GM21360 (cell line): ENCODE results near the gene GSX2.
A peak's percentile ranks its signal among the peaks of the same experiment; 100 is the strongest.

Experiments used
- ATAC-seq: cut with Tn5 transposase; IDR thresholded peaks from one replicate; pipeline ENCODE4 v1.9.1; 2021; ENCODE audit warnings: mild to moderate bottlenecking, moderate library complexity; ENCODE audit not compliant: unreplicated experiment

Gene GSX2

DNA sequence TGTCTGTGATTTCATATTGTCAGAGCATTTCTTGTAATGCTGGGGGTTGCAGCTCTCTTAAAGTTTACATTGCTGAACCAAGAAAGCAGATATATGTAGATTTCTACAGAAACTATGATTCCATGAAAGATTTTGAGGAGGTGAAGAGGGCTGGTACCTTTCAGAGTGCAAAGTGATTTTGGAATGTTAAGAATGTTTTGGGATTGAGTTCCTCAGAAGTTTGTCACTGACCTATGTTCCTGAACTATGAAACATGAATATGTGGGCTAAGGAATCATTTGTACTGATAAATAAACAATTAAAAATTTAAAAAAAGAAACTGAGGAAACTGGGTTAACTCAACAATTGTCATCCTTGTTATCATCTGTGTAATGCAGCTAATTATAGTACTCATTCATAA is 23.3 kb upstream of the GSX2 start:
- ATAC-seq: no peak

DNA sequence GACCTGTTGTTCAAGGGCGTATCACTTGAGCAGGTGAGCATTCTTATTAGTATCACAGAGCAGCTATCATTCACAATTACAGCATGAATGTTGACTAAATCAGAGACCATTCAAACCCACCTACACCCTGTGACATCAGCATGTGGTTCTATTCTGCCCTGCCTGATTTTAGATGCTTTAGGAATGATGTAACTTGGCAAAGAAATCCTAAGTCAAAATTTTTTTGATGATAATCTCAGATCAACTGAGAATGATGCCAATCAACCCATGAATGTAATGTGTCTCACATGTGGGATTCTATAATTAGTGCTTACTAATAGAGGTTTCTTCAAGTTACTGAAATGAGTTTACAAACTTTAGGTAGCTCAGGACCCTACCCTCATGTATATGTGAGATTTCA is 22.2 kb upstream of the GSX2 start:
- ATAC-seq: no peak

DNA sequence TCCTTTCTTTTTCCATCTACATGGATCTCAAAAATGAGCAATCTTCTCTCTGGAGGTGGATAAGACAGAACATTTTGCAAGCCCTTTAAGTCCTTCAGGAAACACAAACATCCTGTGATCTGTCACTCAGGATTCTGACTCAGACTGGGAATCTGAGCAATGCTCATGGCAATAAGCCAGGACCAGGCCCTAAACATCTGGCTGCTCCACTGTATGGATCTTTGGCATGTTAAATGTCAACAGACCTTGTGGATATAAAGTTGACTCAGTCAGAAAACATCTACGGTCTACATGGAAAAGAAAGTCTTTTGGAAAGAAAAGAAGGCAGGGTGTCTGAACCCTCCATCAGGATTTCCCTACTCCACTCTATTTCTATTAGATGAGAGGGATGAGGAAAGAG is 17.8 kb upstream of the GSX2 start:
- no peak for ATAC-seq

DNA sequence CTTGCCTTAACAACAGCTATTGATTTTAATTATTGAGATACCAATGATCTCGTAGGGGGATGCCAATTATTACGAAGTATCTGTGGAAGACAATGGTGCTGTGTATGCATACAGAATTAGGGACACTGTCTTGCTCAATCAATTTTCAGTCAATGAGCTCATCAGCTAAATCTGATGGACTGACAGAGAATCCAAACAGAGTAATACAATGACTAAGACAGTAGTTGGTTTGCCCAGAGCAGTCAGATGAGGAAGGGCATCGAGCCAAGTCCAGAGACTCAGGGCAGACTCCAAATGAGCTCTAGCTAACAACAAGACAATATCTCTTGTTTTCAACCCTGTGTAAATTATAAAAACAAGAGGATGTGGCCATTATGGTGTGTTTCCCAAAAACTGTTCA is 14.7 kb upstream of the GSX2 start:
- no peak for ATAC-seq

DNA sequence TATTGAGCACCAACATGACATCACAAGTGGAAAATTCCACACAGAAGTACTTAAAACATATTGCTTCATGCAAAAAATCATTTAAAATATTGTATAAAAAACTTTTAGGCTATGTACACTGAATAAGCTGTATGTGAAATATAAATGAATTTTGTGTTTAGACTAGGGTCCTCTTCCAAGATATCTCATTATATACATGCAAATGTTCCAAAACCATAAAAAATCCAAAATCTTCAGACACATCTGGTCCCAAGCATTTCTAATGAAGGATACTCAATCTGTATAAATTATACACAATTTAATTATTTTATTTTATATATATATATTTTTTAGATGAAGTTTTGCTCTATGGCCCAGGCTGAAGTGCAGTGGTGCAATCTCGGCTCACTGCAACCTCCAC is 10.1 kb upstream of the GSX2 start:
- no peak for ATAC-seq

DNA sequence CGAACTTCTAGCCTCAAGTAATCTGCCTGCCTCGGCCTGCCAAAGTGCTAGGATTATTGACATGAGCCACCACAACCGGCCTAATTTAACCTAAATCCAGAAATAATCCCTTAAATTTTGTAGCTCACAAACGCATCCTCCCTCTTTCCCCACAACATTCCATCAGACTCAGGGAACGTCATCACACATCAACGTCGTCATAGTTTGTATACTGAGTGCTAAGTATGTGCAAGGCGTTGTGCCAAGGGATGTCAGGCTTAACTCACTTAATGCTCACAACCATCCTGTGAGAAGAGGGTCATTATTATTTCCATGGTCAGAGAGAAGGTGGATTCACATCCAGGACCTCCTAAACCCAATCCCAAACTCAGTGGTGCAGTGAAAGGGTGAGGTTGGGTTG is 9.6 kb upstream of the GSX2 start:
- no peak for ATAC-seq

DNA sequence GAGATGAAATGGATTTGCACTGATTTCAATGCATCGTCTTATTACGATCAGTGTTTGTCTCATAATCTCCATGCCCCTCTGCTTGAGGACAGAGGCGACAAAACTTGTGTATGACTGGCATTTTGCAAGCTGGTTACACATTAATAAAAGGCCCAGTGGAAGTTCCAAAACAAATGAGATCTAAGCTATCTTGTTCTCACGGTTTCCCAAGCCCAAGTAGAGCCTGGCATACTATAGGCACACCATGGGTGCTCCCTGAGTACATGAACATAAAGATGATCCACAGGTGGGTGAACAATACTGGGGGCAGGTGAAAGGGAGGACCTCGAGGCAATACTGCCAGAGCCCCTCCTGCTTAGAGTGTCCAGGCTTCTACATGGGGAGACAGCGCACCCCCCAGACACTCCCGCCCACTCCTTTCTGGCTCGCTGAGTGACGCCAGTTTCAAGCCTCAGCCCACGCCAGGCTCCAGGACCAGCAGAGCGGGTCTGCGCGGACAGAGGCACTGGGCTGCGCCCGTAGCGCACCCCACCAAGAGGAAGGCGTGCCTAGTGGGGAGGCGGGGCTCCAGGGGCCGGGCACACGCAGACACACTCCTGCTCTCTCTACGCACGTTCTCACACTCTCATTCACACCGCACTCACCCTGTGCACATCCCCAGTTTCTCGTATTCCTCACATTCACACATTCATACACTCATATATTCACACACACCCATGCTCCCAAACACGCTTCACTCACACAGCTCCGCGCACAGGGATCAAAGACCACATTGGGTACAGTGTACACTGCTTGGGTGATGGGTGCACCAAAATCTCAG is 8.9 kb upstream of the GSX2 start:
- ATAC-seq: peak; percentile 76

DNA sequence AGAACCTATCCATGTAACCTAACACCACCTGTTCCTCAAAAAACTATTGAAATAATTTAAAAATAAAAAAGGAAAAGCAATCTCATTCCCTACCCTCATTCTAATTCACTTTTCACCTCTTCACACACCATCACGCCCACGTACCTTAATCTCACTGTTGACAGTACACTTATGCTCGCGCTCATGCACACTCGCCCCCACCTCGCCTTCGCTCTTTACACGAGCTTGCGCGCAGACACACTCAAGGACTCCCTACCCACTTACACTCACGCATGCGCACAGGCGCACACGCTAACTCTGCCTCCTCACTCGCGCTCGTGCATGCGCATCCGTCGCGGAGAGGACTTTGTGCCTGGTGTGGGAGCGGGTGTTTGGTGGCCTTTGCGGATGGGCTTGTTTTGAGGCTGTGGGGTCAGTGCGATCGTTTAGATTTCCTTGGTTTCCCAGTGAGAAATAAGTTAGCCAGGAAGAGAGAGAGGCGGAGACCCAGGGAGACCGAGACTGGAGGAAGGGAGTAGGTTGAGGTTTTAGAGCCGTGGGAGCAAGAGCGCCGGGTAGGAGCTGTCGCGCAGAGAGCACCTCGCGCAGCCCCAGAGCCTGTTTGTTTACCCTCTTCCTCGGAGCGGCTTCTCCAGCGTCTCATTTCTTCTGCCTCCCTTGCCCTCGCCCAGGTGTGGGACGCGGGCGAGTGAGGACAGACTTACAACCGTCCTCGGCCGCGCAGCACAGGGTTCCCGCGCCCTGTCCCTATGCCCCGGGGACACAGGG is 8.1 kb upstream of the GSX2 start:
- peak; percentile 61 for ATAC-seq

DNA sequence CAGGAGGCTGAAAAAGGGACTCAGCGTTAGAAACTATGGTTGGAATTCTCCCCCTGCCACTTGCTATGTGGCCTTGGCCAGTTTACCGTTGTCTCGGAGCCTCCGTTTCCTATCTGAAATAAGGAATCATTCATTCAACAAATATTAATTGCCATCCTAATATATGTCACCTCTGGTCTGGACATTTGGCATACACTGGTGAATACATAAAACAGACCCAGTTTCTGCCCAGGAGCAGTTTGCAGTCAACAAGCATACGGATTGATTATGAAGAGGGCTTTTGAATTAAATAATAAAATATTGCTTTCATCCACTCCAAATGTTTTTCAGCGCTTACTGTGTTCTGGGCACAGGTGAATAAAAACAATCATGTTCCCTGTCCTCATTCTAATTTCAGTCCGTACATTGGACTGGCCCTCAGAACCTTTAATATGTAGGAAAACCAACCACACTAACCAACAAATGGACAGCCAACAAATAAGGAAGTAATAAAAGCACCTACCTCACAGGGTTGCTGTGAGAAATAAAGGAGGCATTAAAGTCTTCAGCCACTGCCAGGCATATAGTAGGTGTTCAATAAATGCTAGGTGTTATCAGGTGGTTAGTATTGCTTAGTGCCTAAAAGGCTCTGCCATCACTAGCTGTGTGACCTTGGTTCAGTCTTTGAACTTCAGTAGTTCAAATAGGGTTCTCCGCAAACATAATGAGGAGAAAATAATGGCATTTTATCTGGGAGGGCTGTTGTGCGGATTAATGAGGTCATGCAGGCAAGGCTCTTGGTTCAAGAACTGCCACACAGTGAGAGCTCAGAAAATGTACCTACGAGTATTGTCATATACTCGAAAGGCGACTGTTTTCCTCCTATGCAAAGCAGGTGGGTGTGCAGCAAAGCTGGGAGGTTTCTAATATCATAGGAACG is 7.3 kb upstream of the GSX2 start:
- ATAC-seq: no peak

DNA sequence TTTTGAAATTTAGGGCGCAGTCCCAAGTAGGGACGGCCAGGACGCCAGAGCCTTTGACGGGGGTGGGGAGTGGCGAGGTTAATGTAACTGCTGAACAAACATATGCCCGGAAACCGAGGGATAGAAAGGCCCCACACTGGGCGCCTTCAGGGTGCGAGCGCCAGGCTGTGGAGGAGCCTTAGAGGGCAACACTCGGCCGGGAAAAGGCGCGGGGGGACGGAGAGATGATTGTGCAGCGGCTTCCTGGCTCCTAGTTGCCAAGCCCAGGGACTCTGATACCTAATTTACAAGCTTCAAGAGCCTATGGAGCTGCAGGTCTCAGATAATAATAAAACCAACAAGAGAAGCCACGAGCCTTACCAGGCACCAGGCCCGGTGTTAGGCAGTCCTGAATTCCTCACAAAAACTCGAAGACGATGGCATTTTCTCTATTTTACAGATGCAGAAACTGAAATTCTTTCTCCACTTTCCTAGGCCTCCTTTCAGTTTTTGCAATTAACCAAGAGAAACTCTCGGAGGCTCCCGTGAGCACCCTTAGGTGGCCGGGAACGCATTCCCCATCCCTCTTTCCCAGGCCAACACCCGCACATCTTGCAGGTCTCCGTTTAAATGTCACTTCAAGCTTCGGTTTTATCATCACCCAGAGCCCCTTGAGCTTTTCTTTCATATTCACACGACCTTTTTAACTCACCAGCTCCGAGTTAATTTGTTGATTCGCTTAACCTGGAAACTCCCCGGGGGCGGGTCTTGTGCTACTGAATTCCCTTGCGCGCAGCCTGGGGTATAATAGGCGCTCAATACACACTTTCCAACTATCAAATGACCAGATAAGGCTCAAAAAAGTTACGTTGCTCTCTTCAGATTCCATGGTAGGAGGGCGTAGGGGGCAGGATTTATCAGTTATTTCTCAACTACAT is 6.4 kb upstream of the GSX2 start:
- ATAC-seq: no peak

DNA sequence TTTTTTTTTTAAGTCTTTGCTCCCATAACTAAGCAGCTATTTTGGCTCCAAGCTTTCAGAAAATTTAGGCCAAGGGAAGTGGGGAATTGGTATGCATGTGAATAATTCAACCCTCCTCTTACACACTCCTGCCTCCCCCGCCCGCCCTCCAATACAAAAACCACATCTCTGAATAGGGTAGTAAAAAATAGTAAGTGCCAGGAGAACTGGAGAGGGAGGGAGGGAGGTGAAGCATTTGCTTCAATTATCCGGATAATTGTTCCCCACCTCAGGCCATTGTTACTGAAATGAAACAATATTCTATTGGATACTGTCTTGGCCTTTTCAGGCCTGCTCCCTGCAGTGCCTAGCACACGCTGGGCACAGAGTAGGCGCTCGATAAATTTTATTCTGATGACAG is 5.5 kb upstream of the GSX2 start:
- ATAC-seq: no peak

DNA sequence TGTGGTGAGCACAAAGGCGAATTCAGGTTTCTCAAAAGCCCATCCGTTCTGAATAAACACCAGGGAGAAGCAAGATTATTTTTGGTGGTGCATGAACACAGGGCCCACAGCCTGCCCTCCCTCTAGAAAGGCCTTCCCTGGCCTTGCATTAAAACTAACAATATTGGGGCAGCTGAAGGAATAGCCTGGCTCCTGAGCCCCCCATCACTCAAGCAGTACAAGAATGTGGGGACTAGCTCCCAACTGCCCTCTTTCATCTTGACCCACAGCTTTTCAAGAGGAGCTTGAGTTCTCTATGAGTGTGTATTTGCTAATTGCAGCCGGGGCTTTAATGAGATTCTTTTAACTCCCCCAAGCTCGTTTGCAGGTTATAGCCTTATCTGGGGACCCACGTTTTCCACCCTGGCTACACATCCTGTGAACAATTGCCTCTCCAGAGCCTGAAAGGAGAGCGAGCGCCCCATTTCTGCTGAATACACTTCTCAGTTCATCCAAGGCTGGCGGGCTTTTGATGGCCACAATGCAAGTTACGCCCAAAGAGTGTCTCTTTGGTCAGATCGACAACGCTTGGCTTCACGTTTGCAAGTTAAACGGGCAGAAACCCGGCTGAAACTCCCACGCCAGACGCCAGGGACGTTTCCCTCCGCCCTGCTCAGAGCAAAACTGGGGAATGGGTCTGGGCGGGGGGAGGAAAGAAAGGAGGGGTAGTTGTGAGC is 4.7 kb upstream of the GSX2 start:
- no peak for ATAC-seq

DNA sequence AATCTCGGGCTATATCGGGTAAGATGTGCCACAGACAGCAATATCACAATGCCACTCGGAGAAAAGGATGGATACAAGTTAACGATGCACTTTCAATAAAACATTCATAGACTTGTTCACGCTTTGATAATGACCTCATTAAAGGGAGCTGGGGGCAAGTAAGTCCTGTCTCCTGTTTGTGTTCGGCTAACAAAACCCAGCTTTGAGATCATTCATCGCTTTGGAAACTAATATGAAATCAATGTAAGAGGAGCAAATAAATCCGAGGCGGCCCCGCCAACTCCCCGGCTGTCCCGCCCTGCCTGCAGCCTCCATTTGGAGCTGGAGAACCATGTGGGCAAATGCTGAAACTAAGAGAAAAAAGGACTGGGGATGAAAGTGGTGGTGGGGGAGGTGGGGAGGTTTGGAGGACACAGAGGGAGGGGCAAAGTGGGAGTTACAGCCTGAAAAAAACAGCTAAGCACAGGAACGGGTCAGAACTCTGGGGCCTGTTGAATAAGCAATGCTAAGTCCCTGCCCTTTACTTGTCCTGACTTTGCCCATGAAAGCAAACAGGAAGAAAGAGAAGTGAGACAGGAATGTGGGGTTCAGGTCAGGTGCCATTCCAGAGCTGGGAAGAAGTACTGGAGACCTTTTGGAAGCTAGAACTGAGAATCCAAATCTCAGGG is 3.5 kb upstream of the GSX2 start:
- no peak for ATAC-seq

DNA sequence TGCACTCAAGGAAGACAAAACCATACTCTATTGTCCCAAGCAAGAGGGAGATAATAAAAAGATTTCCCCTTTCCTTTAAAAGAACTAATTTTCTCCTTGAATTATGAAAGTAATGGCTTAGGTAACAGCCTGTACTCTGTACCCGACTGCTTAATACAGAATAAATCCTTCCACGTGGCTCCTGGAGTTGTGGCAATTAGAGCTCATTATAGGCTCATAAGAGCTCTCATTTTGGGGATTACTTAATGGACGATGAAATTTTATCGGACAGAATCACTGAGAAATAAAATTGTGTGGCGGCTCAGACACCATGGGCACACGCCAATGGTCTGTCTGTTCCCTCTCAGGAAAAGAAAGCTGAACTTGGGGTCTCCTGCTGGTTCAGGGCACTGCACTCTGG is 2.8 kb upstream of the GSX2 start:
- ATAC-seq: no peak

DNA sequence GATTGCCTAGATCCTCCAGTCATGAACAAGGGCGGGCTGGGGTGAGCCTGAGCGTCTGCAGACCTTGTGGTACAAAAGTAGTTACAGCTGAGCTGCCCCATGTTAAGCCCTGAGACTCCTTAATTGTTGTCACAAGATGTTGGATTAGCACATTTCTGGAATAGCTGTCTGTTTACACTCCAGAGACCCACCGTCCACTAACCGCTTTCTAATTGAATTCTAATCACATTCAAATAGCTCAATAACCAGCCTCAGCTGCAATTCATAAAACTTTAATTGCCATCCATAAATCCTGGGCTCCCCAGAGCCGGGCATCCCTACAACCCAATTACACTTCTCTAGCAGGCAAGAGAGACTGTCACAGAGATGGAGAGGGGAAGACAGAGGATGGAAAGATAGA is 1.6 kb upstream of the GSX2 start:
- ATAC-seq: no peak

DNA sequence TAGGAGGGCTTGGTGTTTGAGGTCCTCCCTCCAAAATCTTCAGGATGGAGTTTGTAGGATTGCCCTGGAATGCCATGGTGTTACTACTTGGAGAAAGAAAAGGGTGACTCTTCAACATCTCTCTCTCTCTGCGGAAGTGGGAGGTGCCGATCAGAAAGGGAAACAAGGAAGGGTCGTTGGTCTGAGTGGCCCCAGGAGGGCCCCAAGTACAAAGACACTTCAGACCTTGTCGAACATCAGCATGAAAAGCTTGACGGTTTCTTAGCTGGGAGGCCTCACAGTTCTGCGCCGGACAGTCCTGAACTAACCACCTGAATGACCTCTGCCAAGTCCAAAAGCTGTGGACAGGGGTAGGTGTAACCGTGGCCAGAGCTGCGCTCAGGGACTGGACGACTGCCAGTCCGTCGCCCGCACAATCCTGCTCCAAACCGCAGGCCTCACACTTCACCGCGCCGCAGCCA is 646 bp upstream of the GSX2 start:
- ATAC-seq: no peak

DNA sequence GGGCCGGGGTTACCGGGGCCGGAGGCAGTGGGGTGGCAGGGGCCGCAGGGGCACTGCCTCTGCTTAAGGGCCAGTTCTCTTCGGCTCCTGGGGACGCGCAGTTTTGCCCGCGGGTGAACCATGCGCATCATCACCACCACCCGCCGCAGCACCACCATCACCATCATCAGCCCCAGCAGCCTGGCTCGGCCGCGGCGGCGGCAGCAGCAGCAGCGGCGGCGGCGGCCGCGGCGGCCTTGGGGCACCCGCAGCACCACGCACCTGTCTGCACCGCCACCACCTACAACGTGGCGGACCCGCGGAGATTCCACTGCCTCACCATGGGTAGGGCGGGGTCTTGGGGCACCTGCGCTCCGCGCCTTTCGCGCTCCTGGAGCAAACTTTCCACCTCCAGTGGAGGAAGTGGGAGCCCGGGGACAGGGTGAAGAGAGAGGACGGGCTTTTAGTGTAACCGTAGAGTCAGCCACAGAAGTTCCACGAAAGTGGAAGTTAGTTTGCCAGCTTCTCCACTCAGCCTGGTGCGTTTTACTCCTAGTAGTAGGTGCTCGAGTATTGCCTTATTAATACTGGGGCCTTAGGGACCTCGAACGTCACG is 729 bp downstream of the GSX2 start:
- no peak for ATAC-seq

DNA sequence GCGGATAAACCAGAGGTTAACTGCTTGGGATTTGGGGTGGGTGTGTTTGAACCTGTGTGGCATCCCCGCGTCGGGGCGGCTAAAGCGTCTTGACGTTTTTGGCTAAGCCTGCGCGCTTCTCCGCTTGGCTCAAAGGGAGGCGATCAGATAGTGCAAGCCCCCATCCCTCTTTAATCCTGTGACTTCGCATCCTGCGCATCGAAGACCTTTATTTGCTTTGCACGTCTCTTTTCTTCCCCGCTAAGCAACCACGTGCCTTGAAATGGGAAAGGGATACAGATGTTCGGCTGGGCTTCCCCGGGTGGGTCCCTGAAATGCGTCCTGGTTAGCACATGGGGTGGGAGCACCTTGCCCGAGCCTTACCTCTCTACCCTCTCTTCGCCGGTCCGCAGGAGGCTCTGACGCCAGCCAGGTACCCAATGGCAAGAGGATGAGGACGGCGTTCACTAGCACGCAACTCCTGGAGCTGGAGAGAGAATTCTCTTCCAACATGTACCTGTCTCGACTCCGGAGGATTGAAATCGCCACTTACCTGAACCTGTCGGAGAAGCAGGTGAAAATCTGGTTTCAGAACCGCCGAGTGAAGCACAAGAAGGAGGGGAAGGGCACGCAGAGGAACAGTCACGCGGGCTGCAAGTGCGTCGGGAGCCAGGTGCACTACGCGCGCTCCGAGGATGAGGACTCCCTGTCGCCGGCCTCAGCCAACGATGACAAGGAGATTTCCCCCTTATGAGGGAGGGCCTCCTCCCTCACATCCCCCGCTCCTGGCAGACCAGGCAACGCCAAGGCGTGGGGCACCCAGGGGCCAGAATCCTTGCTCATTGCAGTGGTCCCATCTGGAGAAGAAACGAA is 1.5 kb downstream of the GSX2 start:
- no peak for ATAC-seq
